Loucy (cell line): ENCODE results near the gene DUSP16.

Experiments
- CTCF ChIP-seq: fragments of 200-600 bp; sonication (generic); conservative IDR thresholded peaks from 2 replicates; pipeline ENCODE4 v1.5.1; 2014; ENCODE audit warnings: mild to moderate bottlenecking, antibody characterized with exemption, low read length
- EZH2phosphoT487 ChIP-seq: fragments of 200-600 bp; IDR thresholded peaks from 2 replicates; pipeline ENCODE4 v1.6.1; 2018; ENCODE audit warnings: antibody characterized with exemption, mild to moderate bottlenecking, moderate library complexity, borderline replicate concordance

- TF ChIP-seq CTCF (no peak), EZH2phosphoT487 (no peak)
These were observed 56.8 kb downstream of the DUSP16 start for GRCh38 chr12:12505544-12506495.
